B cell (primary cell): ENCODE measurements around the gene PPP2R3C. TPM values are rescaled to one million over a fixed set of nuclear protein-coding genes. Genes with fewer than 3 reads are reported as not detected.
"Not testable (repeated sequence)": the region's sequence is repeated elsewhere in the genome, so short reads cannot be mapped to it uniquely, and the experiment has no call there.

Experiments used
- ATAC-seq: fragments of 200-7000 bp; cut with Tn5 transposase; one replicate; pipeline ENCODE4 v1.10.0; 2021; ENCODE audit warnings: low read depth, mild to moderate bottlenecking, moderate number of reproducible peaks, moderate library complexity
- CTCF ChIA-PET: fragments of 350-600 bp; sonication (Branson Sonifier 250); formaldehyde crosslinking; loops from one replicate; lab custom pipeline; 2021; ENCODE audit warnings: antibody characterized with exemption, inconsistent platforms; lab: Charles Lee
- POLR2A ChIA-PET: fragments of 350-600 bp; sonication (Branson Sonifier 250); formaldehyde crosslinking; loops from one replicate; lab custom pipeline; 2021; ENCODE audit warnings: antibody characterized with exemption; lab: Charles Lee
- DNase-seq: peaks from one replicate; pipeline ENCODE4 v3.0.0; 2013
- H2AFZ ChIP-seq: 2 replicates; pipeline ENCODE4 v1.6.1; 2012; ENCODE audit warnings: mild to moderate bottlenecking, low read depth, low read length; ENCODE audit not compliant: insufficient read depth, poor library complexity, severe bottlenecking
- H3K27ac ChIP-seq, 2 donors: 1 replicate in 1 of 2; 2 replicates in 1 of 2; pipeline ENCODE4 v1.5.1; 2012 to 2013; ENCODE audit warnings: low read length in 2 of 2, mild to moderate bottlenecking in 2 of 2, moderate library complexity in 1 of 2
- H3K27me3 ChIP-seq, 4 experiments: fragments of 200-600 bp in 1 of 4; sonication (generic) in 1 of 4; replicated peaks in 1 of 4; 1 replicate in 2 of 4; 2 replicates in 2 of 4; pipeline versions ENCODE4 v1.6.1 to v1.7.0; 2013 to 2016; ENCODE audit warnings: low read length in 3 of 4, mild to moderate bottlenecking in 2 of 4, mixed read lengths in 1 of 4, moderate library complexity in 1 of 4; ENCODE audit not compliant: insufficient read depth in 4 of 4, control insufficient read depth in 3 of 4; ENCODE audit errors: control extremely low read depth in 1 of 4
- H3K36me3 ChIP-seq, 2 experiments: replicated peaks in 1 of 2; 1 replicate in 1 of 2; 2 replicates in 1 of 2; pipeline versions ENCODE4 v1.6.1 to v1.7.1; 2013; ENCODE audit warnings: low read length in 1 of 2; ENCODE audit not compliant: insufficient read depth in 2 of 2, control insufficient read depth in 1 of 2; ENCODE audit errors: control extremely low read depth in 1 of 2, extremely low read depth in 1 of 2
- H3K4me1 ChIP-seq, 2 donors: fragments of 200-600 bp in 1 of 2; sonication (generic) in 1 of 2; 1 replicate in 1 of 2; 2 replicates in 1 of 2; pipeline versions ENCODE4 v1.5.1 to v1.6.1; 2013 to 2017; ENCODE audit warnings: low read length in 2 of 2; ENCODE audit not compliant: control insufficient read depth in 2 of 2, insufficient read depth in 2 of 2
- H3K4me2 ChIP-seq: replicated peaks from 2 replicates; pipeline ENCODE3; 2012; ENCODE audit warnings: mild to moderate bottlenecking, low read depth, low read length; ENCODE audit not compliant: poor library complexity, severe bottlenecking
- H3K4me3 ChIP-seq, 5 experiments: fragments of 200-600 bp in 1 of 5; sonication (generic) in 1 of 5; 1 replicate in 3 of 5; 2 replicates in 2 of 5; pipeline versions ENCODE4 v1.5.1 to v1.7.0; 2011 to 2016; ENCODE audit warnings: low read length in 4 of 5, mild to moderate bottlenecking in 4 of 5, low read depth in 2 of 5, control low read depth in 1 of 5, moderate library complexity in 1 of 5; ENCODE audit not compliant: insufficient read depth in 1 of 5; ENCODE audit errors: control extremely low read depth in 1 of 5, extremely low read depth in 1 of 5
- H3K79me2 ChIP-seq: fragments of 200-600 bp; sonication (generic); one replicate; pipeline ENCODE4 v1.6.0; 2016; ENCODE audit warnings: low read length; ENCODE audit not compliant: control insufficient read depth, insufficient read depth
- H3K9ac ChIP-seq: fragments of 200-600 bp; sonication (generic); 2 replicates; pipeline ENCODE4 v1.6.1; 2017; ENCODE audit warnings: mild to moderate bottlenecking, low read length, moderate library complexity
- H3K9me3 ChIP-seq, 3 donors: one replicate each; pipeline versions ENCODE4 v1.6.1 to v1.7.1; 2013; ENCODE audit warnings: low read length in 2 of 3; ENCODE audit not compliant: control insufficient read depth in 2 of 3, insufficient read depth in 1 of 3; ENCODE audit errors: control extremely low read depth in 1 of 3
- H4K20me1 ChIP-seq: 2 replicates; pipeline ENCODE4 v1.6.0; 2012; ENCODE audit warnings: mild to moderate bottlenecking, low read length; ENCODE audit not compliant: insufficient read depth, control insufficient read depth, poor library complexity, severe bottlenecking
- H3K27ac Mint-ChIP-seq: one replicate; pipeline ENCODE4 v1.8.0; 2021; ENCODE audit warnings: mixed read lengths
- H3K27me3 Mint-ChIP-seq: one replicate; pipeline ENCODE4 v1.8.0; 2021; ENCODE audit warnings: mixed read lengths
- H3K4me1 Mint-ChIP-seq: one replicate; pipeline ENCODE4 v1.8.0; 2021; ENCODE audit warnings: mixed read lengths
- H3K4me3 Mint-ChIP-seq: one replicate; pipeline ENCODE4 v1.8.0; 2021; ENCODE audit warnings: mixed read lengths
- H3K9me3 Mint-ChIP-seq: one replicate; pipeline ENCODE4 v1.8.0; 2022; ENCODE audit warnings: mixed read lengths; ENCODE audit not compliant: insufficient read depth
- EZH2 ChIP-seq: IDR thresholded peaks from 2 replicates; pipeline ENCODE4 v1.6.1; 2012; ENCODE audit warnings: borderline replicate concordance, low read depth, mild to moderate bottlenecking, moderate library complexity, low read length; ENCODE audit not compliant: insufficient read depth, poor library complexity, severe bottlenecking
- WGBS: methylation state at CpG from one replicate; pipeline ENCODE4 v1.1.5; 2013; ENCODE audit warnings: missing lambda C conversion rate; ENCODE audit not compliant: insufficient coverage; 5-methylcytosine and 5-hydroxymethylcytosine counted together
- intact Hi-C: fragments of 100-400 bp; cut with micrococcal nuclease; formaldehyde crosslinking; loops from one replicate; pipeline ENCODE4 v1.10.0; 2022
- polyA plus RNA-seq: library from polyadenylated mRNA; depleted of rRNA; stranded (reverse); fragments of >200 nt; gene quantifications from 2 replicates; pipeline ENCODE4 v1.2.3, GENCODE V29; 2012
- total RNA-seq, 2 donors: library from RNA; stranded (reverse); fragments of 120-200 nt in 1 of 2; gene quantifications; 1 replicate in 1 of 2; 2 replicates in 1 of 2; pipeline versions ENCODE4 v1.2.3 to v1.2.4, GENCODE V29; 2013 to 2022
- TF ChIP-seq, protein P1 (sequence below): fragments of 200-600 bp; IDR thresholded peaks from one replicate; pipeline ENCODE4 v1.8.0; 2022; ENCODE audit warnings: antibody characterized with exemption, mild to moderate bottlenecking

Gene PPP2R3C
- total and polyA plus RNA-seq, 2 donors (not counting 1 experiment from before 2014, with no cell fraction given): 13.5 to 40.8 TPM

DNA sequence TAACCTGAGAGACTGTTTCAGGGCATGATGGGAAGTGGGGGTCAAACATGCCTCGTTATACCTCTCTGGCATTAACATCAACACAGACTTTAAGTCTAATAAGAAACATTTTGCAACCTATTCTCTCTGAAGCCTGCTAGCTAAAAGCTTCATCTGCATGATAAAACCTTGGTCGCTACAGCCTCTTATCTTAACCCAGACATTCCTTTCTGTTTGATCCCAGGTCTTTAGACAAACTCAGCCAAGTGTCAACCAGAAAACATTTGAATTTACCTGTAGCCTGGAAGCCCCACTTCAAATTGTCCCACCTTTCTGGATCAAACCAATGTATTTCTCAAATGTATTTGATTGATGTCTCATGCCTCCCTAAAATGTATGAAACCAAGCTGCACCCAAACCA is 9.1 kb downstream of the PPP2R3C start:
- no peak overlapping the region for H3K9ac ChIP-seq
- H3K4me1 ChIP-seq: no peaks in the 10 kb centered on the region
- no peak for TF ChIP-seq EZH2
- TF ChIP-seq, protein P1, sequence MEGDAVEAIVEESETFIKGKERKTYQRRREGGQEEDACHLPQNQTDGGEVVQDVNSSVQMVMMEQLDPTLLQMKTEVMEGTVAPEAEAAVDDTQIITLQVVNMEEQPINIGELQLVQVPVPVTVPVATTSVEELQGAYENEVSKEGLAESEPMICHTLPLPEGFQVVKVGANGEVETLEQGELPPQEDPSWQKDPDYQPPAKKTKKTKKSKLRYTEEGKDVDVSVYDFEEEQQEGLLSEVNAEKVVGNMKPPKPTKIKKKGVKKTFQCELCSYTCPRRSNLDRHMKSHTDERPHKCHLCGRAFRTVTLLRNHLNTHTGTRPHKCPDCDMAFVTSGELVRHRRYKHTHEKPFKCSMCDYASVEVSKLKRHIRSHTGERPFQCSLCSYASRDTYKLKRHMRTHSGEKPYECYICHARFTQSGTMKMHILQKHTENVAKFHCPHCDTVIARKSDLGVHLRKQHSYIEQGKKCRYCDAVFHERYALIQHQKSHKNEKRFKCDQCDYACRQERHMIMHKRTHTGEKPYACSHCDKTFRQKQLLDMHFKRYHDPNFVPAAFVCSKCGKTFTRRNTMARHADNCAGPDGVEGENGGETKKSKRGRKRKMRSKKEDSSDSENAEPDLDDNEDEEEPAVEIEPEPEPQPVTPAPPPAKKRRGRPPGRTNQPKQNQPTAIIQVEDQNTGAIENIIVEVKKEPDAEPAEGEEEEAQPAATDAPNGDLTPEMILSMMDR: no peak
- H3K9me3 ChIP-seq: peaks cover 0 to 4% (median 1%) of the 10 kb centered on the region in 3 donors
- peaks cover 19 to 62% of the 10 kb centered on the region in 2 experiments for H3K36me3 ChIP-seq
- Mint-ChIP-seq H3K27me3 (no peaks in the 10 kb centered on the region), H3K27ac (no peak overlapping the region), H3K9me3 (peaks cover 2% of the 10 kb centered on the region), H3K4me3 (no peak overlapping the region), H3K4me1 (peaks cover 10% of the 10 kb centered on the region)
- H3K27me3 ChIP-seq: no peaks in the 10 kb centered on the region
- H3K4me3 ChIP-seq: no peak overlapping the region
- intact Hi-C loops: no loop called here
- no peak overlapping the region for H3K4me2 ChIP-seq
- H4K20me1 ChIP-seq: peaks cover 41% of the 10 kb centered on the region
- H3K27ac ChIP-seq: no peak overlapping the region
- no peak for ATAC-seq
- no peak for DNase-seq
- peaks cover 32% of the 10 kb centered on the region for H3K79me2 ChIP-seq
- ChIA-PET CTCF (no interaction called here), POLR2A (no interaction called here)
- H2AFZ ChIP-seq: no peak overlapping the region
- WGBS: 86% methylated on average over 1 of the region's 2 CpGs

DNA sequence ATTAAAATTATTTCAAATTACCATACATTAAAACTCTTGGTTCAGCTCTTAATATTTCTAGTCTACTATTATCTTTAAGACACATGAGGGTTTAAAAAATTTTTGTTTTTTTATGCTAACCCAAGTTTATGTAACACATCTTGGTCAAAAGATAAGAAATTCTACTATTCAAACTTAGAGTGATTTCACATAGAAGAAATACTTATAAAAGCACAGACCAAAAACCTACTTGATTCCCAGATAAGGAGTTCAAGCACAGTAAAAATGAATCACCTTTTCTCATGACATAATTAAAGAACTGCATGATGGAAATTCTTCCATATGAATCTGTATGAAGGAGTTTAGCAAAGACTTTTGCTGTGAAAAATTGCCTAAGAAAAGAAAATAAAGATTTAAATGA is 13.9 kb downstream of the PPP2R3C start:
- Histone ChIP-seq H2AFZ (no peak overlapping the region), H3K27me3 (no peaks in the 10 kb centered on the region), H3K9me3 (peaks cover 0 to 4% (median 0%) of the 10 kb centered on the region in 3 donors), H4K20me1 (peaks cover 12% of the 10 kb centered on the region), H3K9ac (no peak overlapping the region), H3K27ac (no peak overlapping the region), H3K79me2 (peaks cover 7% of the 10 kb centered on the region), H3K4me2 (no peak overlapping the region), H3K36me3 (peaks cover 12 to 65% of the 10 kb centered on the region in 2 experiments), H3K4me3 (no peak overlapping the region), H3K4me1 (no peaks in the 10 kb centered on the region)
- TF ChIP-seq, protein P1: no peak
- TF ChIP-seq EZH2: no peak
- Mint-ChIP-seq H3K4me3 (no peak overlapping the region), H3K27me3 (no peaks in the 10 kb centered on the region), H3K27ac (no peak overlapping the region), H3K4me1 (no peaks in the 10 kb centered on the region), H3K9me3 (peaks cover 2% of the 10 kb centered on the region)
- intact Hi-C loops: no loop called here
- no peak for DNase-seq
- no peak for ATAC-seq
- ChIA-PET POLR2A (interaction anchor here (0.6 kb wide), 1 partner anchor 284 kb away, joined by 6 read pairs; no protein-coding TSS in a partner anchor), CTCF (no interaction called here)

DNA sequence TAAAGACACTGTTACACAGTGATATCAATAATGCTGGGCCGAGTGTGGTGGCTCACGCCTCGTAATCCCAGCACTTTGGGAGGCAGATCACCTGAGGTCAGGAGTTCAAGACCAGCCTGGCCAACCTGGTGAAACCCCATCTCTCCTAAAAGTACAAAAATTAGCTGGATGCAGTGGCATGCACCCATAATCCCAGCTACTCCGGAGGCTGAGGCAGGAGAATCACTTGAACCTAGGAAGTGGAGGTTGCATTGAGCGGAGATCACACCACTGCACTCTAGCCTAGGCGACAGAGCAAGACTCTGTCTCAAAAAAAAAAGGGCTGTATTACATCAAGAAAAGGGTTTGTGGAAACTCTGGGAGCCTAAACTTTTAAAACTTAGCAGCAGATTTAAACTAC is 27.1 kb downstream of the PPP2R3C start:
- POLR2A ChIA-PET, H3K9me3 Mint-ChIP-seq, H3K4me2 ChIP-seq, DNase-seq, H3K27me3 ChIP-seq, H3K4me1 ChIP-seq, H4K20me1 ChIP-seq, H2AFZ ChIP-seq, H3K4me3 ChIP-seq, H3K4me3 Mint-ChIP-seq, H3K9ac ChIP-seq, H3K27ac Mint-ChIP-seq, H3K27ac ChIP-seq, ATAC-seq, CTCF ChIA-PET, intact Hi-C loops, H3K9me3 ChIP-seq, H3K27me3 Mint-ChIP-seq, H3K79me2 ChIP-seq, H3K4me1 Mint-ChIP-seq: not testable (repeated sequence)
- peaks cover 4 to 73% of the 10 kb centered on the region in 2 experiments for H3K36me3 ChIP-seq
- 97% methylated on average over 6 of the region's 6 CpGs for WGBS
